ENCODE results near the gene ATP2B3.

DNA sequence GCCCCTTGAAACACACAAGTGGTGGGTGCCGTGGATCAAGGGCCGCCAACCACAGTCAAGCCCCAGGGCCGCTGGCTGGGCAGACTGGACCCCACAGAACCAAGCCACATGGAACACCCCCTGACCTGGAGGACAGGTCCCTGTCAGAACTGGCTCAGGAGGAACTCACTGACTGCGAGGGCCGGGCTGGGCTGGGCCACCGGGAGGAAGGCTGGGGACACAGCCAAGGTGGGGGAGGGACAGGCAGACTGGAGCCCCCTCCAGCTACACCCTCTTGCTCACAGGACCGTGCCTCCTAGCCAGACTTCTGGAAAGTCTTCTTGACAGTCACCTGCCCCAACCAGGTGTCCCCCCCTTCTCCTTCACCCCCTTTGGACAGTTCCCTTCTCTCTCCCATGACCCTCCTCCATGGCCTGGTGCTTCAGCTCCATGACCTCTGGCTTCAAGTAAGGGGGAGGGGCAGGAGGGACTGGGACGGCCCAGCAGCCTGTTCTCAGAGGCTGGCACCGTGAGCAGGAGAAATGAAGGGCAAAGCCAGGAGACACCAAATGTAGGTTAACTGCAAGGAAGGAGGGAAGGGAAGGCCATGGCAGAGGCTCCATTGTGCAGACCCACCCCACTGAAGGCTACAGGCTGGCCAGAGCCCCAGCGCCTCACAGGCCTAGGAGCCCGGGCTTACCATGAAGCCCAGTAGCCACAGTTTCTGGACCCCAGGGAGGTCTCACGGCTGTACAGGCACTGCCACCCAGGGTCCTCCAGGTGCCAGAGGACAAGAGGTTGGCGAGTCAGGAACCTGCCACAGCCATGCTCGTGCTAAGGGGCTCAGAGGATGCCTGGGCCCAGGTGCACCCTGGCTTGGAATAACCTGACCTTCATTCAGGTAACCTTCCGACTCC is 107.0 kb downstream of the ATP2B3 start:
- TF ChIP-seq POLR2AphosphoS5 (IDR thresholded peaks at IDR 0.05; ENCODE audit: low read depth, low read length) (no peak), POLR2A (IDR thresholded peaks at IDR 0.05; ENCODE audit: low read depth, low read length) (no peak), PAX5 (IDR thresholded peaks at IDR 0.05; ENCODE audit: insufficient read depth, low read length, severe bottlenecking) (no peak)
